Panc1 (cell line): ENCODE results near the gene ACIN1. TPM values are rescaled to one million over a fixed set of nuclear protein-coding genes. Genes with fewer than 3 reads are reported as not detected.

ENCODE experiments used
- ATAC-seq: fragments of 200-7000 bp; cut with Tn5 transposase; 2 replicates; pipeline ENCODE4 v1.9.1; 2020; ENCODE audit warnings: mild to moderate bottlenecking, moderate library complexity
- BruUV-seq: library from RNA; stranded (reverse); fragments of 400-500 nt; replicated peaks from 2 replicates; lab custom pipeline; 2021; lab: Mats Ljungman, UMichigan
- CTCF ChIA-PET: fragments of 300-600 bp; sonication (Branson Sonifier 250); formaldehyde crosslinking; loops from one replicate; lab custom pipeline; 2022; ENCODE audit warnings: antibody characterized with exemption; lab: Charles Lee
- POLR2A ChIA-PET: fragments of 300-600 bp; sonication (Branson Sonifier 250); formaldehyde crosslinking; loops from one replicate; lab custom pipeline; 2022; ENCODE audit warnings: antibody characterized with exemption; lab: Charles Lee
- DNase-seq: peaks from one replicate; pipeline ENCODE4 v3.0.0-alpha.2; 2010; ENCODE audit warnings: low read depth, low spot score
- H3K27ac ChIP-seq: 2 replicates; pipeline ENCODE4 v1.5.1; 2011; ENCODE audit warnings: mild to moderate bottlenecking, low read length, inconsistent platforms
- H3K27me3 ChIP-seq: fragments of 200-500 bp; sonication (Bioruptor generic); 2 replicates; pipeline ENCODE4 v1.6.0; 2014; ENCODE audit warnings: low read length, inconsistent platforms; ENCODE audit not compliant: control insufficient read depth, insufficient read depth
- H3K36me3 ChIP-seq: fragments of 200-500 bp; sonication (Bioruptor generic); 2 replicates; pipeline ENCODE4 v1.5.1; 2014; ENCODE audit warnings: inconsistent platforms, mild to moderate bottlenecking, low read length, moderate library complexity; ENCODE audit not compliant: control insufficient read depth, insufficient read depth
- H3K4me1 ChIP-seq: 2 replicates; pipeline ENCODE4 v1.5.1; 2011; ENCODE audit warnings: inconsistent platforms, mild to moderate bottlenecking, low read length, moderate library complexity; ENCODE audit not compliant: control insufficient read depth, insufficient read depth
- H3K4me3 ChIP-seq, 2 experiments: 2 replicates each; pipeline ENCODE4 v1.5.1; 2011 to 2012; ENCODE audit warnings: low read depth in 2 of 2, low read length in 2 of 2, mild to moderate bottlenecking in 2 of 2, inconsistent platforms in 1 of 2, moderate library complexity in 1 of 2
- H3K9me3 ChIP-seq: fragments of 200-500 bp; sonication (Bioruptor generic); 2 replicates; pipeline ENCODE4 v1.5.1; 2014; ENCODE audit warnings: low read depth, mild to moderate bottlenecking, inconsistent platforms, low read length, moderate library complexity; ENCODE audit not compliant: control insufficient read depth, insufficient read depth
- POLR2AphosphoS5 ChIP-seq: IDR thresholded peaks from 2 replicates; pipeline ENCODE4 v1.6.1; 2012; ENCODE audit warnings: mild to moderate bottlenecking, low read depth, low read length, moderate library complexity
- SIN3A ChIP-seq: IDR thresholded peaks from 2 replicates; pipeline ENCODE4 v1.6.1; 2012; ENCODE audit warnings: low read depth, mild to moderate bottlenecking, low read length, moderate library complexity, borderline replicate concordance; ENCODE audit not compliant: insufficient read depth
- TCF7L2 ChIP-seq: IDR thresholded peaks from 2 replicates; pipeline ENCODE4 v1.6.1; 2011; ENCODE audit warnings: mild to moderate bottlenecking, low read depth, low read length, inconsistent platforms
- in situ Hi-C: cut with HindIII; loops from 2 replicates; pipeline ENCODE4 v1.10.0; 2016; ENCODE audit warnings: low sequenced_read_pairs, low pct_unique_long_range_greater_than_20kb
- intact Hi-C: fragments of 100-400 bp; cut with micrococcal nuclease; formaldehyde crosslinking; loops from one replicate; pipeline ENCODE4 v1.10.0; 2022; ENCODE audit not compliant: unreplicated experiment
- total RNA-seq: library from RNA; stranded (reverse); gene quantifications from one replicate; pipeline ENCODE4 v1.2.1, GENCODE V29; 2021; ENCODE audit not compliant: unreplicated experiment
- TF ChIP-seq, protein P1 (sequence below), 2 experiments: IDR thresholded peaks; 2 replicates each; pipeline ENCODE4 v1.6.1; 2011 to 2012; ENCODE audit warnings: low read depth in 2 of 2, control low read depth in 1 of 2, low read length in 1 of 2, mild to moderate bottlenecking in 1 of 2, moderate library complexity in 1 of 2; ENCODE audit not compliant: insufficient read depth in 1 of 2
- TF ChIP-seq, protein P2 (sequence below): fragments of 450-650 bp; IDR thresholded peaks from 2 replicates; pipeline ENCODE4 v1.5.1; 2017; ENCODE audit warnings: mild to moderate bottlenecking

The ACIN1 gene
- total RNA-seq, 1 experiment from 2014 or later: 162 TPM

DNA sequence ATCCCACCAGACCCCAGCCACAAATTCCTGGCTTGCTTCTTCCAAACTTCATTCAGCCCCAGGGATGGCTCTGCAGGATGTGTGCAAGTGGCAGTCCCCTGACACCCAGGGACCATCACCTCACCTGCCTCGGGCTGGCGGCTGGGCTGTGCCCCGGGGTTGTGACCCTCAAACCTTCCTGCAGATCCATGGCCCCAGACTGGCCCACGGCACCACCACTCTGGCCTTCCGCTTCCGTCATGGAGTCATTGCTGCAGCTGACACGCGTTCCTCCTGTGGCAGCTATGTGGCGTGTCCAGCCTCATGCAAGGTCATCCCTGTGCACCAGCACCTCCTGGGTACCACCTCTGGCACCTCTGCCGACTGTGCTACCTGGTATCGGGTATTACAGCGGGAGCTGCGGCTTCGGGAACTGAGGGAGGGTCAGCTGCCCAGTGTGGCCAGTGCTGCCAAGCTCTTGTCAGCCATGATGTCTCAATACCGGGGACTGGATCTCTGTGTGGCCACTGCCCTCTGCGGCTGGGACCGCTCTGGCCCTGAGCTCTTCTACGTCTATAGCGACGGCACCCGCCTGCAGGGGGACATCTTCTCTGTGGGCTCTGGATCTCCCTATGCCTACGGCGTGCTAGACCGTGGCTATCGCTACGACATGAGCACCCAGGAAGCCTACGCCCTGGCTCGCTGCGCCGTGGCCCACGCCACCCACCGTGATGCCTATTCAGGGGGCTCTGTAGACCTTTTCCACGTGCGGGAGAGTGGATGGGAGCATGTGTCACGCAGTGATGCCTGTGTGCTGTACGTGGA, 52.6 kb downstream of the ACIN1 start, which contains the start of gene PSMB11:
PSMB11 (plus strand) TSS at position 51 of the 804 bp plus-strand sequence; CDS start at position 65, 14 bp downstream.
- in situ Hi-C loops: no loop called here
- Histone ChIP-seq H3K36me3 (no peaks in the 10 kb centered on the region), H3K27me3 (no peaks in the 10 kb centered on the region), H3K9me3 (no peaks in the 10 kb centered on the region), H3K4me1 (no peaks in the 10 kb centered on the region), H3K27ac (no peak within 1 kb of the TSS), H3K4me3 (no peak within 1 kb of the TSS)
- ChIA-PET POLR2A (interaction anchor here (0.5 to 0.6 kb wide), 2 partner anchors 38 to 54 kb away, joined by 7 read pairs; no protein-coding TSS in a partner anchor), CTCF (interaction anchor here (1.0 kb wide), 1 partner anchor 10 kb away, joined by 3 read pairs; no protein-coding TSS in a partner anchor)
- TF ChIP-seq, protein P1, sequence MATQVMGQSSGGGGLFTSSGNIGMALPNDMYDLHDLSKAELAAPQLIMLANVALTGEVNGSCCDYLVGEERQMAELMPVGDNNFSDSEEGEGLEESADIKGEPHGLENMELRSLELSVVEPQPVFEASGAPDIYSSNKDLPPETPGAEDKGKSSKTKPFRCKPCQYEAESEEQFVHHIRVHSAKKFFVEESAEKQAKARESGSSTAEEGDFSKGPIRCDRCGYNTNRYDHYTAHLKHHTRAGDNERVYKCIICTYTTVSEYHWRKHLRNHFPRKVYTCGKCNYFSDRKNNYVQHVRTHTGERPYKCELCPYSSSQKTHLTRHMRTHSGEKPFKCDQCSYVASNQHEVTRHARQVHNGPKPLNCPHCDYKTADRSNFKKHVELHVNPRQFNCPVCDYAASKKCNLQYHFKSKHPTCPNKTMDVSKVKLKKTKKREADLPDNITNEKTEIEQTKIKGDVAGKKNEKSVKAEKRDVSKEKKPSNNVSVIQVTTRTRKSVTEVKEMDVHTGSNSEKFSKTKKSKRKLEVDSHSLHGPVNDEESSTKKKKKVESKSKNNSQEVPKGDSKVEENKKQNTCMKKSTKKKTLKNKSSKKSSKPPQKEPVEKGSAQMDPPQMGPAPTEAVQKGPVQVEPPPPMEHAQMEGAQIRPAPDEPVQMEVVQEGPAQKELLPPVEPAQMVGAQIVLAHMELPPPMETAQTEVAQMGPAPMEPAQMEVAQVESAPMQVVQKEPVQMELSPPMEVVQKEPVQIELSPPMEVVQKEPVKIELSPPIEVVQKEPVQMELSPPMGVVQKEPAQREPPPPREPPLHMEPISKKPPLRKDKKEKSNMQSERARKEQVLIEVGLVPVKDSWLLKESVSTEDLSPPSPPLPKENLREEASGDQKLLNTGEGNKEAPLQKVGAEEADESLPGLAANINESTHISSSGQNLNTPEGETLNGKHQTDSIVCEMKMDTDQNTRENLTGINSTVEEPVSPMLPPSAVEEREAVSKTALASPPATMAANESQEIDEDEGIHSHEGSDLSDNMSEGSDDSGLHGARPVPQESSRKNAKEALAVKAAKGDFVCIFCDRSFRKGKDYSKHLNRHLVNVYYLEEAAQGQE (IDR thresholded peaks at IDR 0.05; ENCODE audit: insufficient read depth in 1 of 2, low read depth in 2 of 2, low read length in 1 of 2): no peak
- no peak for TF ChIP-seq SIN3A
- no peak for ATAC-seq
- DNase-seq: no peak
- intact Hi-C loops: no loop called here
- no TSS peak for BruUV-seq

DNA sequence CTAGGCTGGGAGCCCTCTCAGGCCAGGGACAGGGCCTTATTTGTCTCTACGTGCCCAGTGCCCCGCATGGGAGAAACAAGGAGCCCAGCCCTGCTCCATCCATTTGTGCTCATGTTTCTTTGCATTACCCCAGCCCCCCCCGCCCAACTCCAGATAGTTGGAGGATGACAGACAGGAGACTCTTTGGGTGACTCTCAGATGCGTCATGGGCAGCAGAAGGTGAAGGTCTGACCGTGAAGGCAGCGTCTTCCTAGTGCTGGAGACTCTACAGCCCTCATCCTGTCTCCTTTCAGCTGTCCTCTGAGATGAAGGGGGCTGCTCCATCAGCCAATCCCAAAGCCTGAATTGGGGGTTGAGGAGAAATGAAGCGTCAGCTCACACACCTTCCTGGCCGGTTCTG, 53.2 kb downstream of the ACIN1 start:
- Histone ChIP-seq H3K27me3 (no peaks in the 10 kb centered on the region), H3K4me3 (no peak overlapping the region), H3K4me1 (no peaks in the 10 kb centered on the region), H3K36me3 (no peaks in the 10 kb centered on the region), H3K27ac (no peak overlapping the region), H3K9me3 (no peaks in the 10 kb centered on the region)
- POLR2A ChIA-PET: interaction anchor here (0.5 to 0.6 kb wide), 2 partner anchors 37 to 54 kb away, joined by 7 read pairs; no protein-coding TSS in a partner anchor
- CTCF ChIA-PET: interaction anchor here (1.0 kb wide), 1 partner anchor 11 kb away, joined by 3 read pairs; no protein-coding TSS in a partner anchor
- intact Hi-C loops: no loop called here
- BruUV-seq: no TSS peak
- TF ChIP-seq POLR2AphosphoS5 (no peak), SIN3A (no peak), TCF7L2 (no peak)
- TF ChIP-seq, protein P1 (IDR thresholded peaks at IDR 0.05; ENCODE audit: insufficient read depth in 1 of 2, low read depth in 2 of 2, low read length in 1 of 2): no peak
- TF ChIP-seq, protein P2, sequence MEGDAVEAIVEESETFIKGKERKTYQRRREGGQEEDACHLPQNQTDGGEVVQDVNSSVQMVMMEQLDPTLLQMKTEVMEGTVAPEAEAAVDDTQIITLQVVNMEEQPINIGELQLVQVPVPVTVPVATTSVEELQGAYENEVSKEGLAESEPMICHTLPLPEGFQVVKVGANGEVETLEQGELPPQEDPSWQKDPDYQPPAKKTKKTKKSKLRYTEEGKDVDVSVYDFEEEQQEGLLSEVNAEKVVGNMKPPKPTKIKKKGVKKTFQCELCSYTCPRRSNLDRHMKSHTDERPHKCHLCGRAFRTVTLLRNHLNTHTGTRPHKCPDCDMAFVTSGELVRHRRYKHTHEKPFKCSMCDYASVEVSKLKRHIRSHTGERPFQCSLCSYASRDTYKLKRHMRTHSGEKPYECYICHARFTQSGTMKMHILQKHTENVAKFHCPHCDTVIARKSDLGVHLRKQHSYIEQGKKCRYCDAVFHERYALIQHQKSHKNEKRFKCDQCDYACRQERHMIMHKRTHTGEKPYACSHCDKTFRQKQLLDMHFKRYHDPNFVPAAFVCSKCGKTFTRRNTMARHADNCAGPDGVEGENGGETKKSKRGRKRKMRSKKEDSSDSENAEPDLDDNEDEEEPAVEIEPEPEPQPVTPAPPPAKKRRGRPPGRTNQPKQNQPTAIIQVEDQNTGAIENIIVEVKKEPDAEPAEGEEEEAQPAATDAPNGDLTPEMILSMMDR: no peak
- in situ Hi-C loops: no loop called here
- no peak for DNase-seq
- ATAC-seq: no peak
